Measurements from ENCODE around the gene PIAS4. TPM values are rescaled to one million over a fixed set of nuclear protein-coding genes. Genes with fewer than 3 reads are reported as not detected.

PIAS4 gene
- polyA plus RNA-seq, 1 experiment, result 9.0 TPM

DNA sequence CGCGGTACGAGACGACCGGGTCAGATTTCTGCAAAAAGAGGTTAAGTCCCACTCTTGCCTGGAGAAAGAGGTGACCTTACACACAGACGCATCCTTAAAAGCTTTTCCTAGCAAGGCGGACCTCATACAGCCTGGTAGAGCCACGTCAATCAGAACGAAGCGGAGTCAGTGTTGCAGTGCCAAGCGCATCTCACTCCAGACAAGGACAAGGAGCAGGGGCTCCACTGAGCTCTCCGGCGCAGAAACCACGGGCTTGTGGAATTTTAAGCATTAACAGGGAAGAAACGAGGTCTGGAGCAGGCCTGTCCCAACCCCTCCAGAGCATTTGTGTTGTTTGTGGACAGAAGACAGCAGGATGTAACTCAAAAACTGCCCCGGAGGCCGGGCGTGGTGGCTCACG, 29.4 kb upstream of the PIAS4 start:
- CTCF ChIA-PET, result interaction anchor here (1.1 kb wide), 1 partner anchor 10 kb away, joined by 3 read pairs; no protein-coding TSS in a partner anchor
- POLR2A ChIA-PET, result interaction anchor here (1.3 to 8.1 kb wide), 3 partner anchors 8 to 10 kb away, joined by 4 to 221 read pairs (median 4); partner anchors contain the start of gene DAPK3

DNA sequence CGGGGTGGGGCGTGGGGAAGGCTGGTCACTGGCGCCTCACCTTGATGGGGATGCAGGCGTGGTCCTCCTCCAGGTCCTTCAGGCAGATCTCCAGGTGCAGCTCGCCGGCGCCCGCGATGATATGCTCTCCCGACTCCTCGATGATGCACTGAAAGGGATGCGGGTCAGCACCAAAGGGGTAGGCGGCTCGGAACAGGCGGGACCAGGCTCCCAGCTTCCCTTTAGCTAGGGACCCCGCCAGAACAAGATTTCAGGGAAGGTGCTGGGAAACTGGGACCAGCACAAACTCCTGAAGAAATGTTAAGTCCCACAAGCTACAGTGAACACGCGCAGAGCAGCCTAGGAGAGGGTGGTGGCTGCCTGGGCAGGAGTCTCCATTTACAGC, 28.3 kb upstream of the PIAS4 start:
- ChIA-PET CTCF (no interaction called here), POLR2A (interaction anchor here (8.1 kb wide), 1 partner anchor 9 kb away, joined by 221 read pairs; the partner anchor contains the start of gene DAPK3)
- Histone ChIP-seq H3K27me3 (ENCODE audit: control insufficient read depth, insufficient read depth, low read length) (no peaks in the 10 kb centered on the region), H3K27ac (ENCODE audit: low read depth, low read length) (no peak overlapping the region), H3K9me3 (ENCODE audit: control insufficient read depth, insufficient read depth, low read length) (no peaks in the 10 kb centered on the region; the same call in 1 of the 2 replicates), H3K4me3 (ENCODE audit: low read depth, low read length) (no peak overlapping the region)
- DNase-seq (ENCODE audit: low read depth, low spot score), result no peak
- TF ChIP-seq, protein P1, sequence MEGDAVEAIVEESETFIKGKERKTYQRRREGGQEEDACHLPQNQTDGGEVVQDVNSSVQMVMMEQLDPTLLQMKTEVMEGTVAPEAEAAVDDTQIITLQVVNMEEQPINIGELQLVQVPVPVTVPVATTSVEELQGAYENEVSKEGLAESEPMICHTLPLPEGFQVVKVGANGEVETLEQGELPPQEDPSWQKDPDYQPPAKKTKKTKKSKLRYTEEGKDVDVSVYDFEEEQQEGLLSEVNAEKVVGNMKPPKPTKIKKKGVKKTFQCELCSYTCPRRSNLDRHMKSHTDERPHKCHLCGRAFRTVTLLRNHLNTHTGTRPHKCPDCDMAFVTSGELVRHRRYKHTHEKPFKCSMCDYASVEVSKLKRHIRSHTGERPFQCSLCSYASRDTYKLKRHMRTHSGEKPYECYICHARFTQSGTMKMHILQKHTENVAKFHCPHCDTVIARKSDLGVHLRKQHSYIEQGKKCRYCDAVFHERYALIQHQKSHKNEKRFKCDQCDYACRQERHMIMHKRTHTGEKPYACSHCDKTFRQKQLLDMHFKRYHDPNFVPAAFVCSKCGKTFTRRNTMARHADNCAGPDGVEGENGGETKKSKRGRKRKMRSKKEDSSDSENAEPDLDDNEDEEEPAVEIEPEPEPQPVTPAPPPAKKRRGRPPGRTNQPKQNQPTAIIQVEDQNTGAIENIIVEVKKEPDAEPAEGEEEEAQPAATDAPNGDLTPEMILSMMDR (IDR thresholded peaks at IDR 0.05; ENCODE audit: low read depth, low read length), result no peak

More for the DNA sequence above, 29.4 kb upstream of the PIAS4 start:
- H3K27ac ChIP-seq (ENCODE audit: low read depth, low read length), result peak overlapping the region; percentile 21
- H3K9me3 ChIP-seq (ENCODE audit: control insufficient read depth, insufficient read depth, low read length), result no peaks in the 10 kb centered on the region; the same call in 1 of the 2 replicates
- TF ChIP-seq, protein P1 (IDR thresholded peaks at IDR 0.05; ENCODE audit: low read depth, low read length), result no peak
- H3K27me3 ChIP-seq (ENCODE audit: control insufficient read depth, insufficient read depth, low read length), result no peaks in the 10 kb centered on the region
- no peak for DNase-seq (ENCODE audit: low read depth, low spot score)
- no peak overlapping the region for H3K4me3 ChIP-seq (ENCODE audit: low read depth, low read length)

DNA sequence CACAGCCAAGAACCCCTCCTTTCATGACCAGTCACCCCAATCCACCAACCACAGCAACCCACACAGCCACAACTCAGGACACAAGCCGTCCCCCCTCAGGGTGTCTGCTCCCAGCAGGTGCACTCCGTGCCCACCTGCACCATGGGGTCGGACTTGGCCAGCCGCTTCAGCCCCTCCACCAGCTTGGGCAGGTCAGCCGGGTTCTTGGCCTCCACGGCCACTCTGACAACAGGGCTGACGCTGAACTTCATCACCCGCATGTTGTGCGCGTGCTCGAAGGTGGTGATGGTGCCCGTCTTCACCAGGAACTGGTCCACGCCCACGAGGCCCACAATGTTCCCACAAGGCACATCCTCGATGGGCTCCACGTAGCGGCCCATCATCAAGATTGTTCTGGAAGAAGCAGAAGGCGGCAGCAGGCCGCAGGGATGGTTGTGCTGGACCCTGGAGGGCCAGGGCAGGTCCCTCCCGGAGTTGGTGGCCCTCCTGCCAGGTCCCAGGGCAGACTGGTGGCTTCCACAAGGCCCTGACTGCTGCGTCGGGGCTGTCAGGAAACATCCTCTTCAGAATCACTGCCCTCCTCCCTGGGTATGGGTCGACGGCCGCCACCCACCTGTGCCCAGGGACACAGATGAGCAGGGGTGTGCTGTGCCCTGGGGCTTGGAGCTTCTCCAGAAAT, 27.7 kb upstream of the PIAS4 start:
- no peak overlapping the region for H3K4me3 ChIP-seq (ENCODE audit: low read depth, low read length)
- TF ChIP-seq, protein P1 (IDR thresholded peaks at IDR 0.05; ENCODE audit: low read depth, low read length), result no peak
- H3K27me3 ChIP-seq (ENCODE audit: control insufficient read depth, insufficient read depth, low read length), result no peaks in the 10 kb centered on the region
- CTCF ChIA-PET, result no interaction called here
- peak overlapping the region; percentile 11 for H3K27ac ChIP-seq (ENCODE audit: low read depth, low read length)
- POLR2A ChIA-PET, result interaction anchor here (8.1 kb wide), 1 partner anchor 9 kb away, joined by 221 read pairs; the partner anchor contains the start of gene DAPK3
- no peak for DNase-seq (ENCODE audit: low read depth, low spot score)
- H3K9me3 ChIP-seq (ENCODE audit: control insufficient read depth, insufficient read depth, low read length), result no peaks in the 10 kb centered on the region; the same call in 1 of the 2 replicates

DNA sequence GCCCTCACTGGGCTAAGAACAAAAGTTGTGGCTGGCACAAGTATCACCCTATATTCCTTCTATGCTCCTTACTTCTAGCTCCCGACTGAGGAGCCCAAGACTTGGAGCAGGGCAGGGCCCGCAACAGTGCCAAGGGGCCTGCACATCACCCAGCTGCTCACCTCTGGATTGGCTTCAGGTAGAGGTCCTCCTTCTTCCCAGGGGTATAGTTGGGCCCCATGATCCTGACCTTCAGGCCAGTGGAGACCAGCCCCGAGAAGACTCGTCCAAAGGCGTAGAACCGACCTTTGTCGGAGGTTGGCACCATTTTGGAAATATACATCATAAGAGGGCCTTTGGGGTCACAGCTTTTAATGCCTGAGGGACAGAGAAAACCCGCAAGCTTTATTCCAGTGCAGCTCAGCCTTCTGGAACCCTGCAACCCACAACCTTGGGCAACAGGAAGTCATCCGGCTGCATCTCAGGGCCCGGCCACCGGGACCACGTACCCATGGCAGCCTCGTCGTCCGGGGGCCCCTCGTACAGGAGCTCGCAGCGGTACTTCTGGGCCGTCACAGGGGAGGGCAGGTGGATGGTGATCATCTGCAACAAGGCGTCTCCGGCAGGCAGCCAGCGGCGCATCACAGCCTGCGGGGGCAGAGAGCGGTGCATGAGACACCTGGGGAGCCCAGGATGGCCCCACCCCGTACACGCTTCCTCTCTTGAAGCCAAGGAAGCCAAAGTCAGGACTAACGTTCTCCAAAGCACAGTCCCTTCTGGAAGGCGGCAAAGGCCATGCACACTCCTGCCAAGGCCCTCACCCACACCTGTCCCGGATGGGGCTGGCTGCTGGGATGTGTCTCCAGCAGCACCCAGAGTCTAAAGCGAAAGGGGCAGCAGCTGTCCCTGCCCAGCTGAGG, 26.9 kb upstream of the PIAS4 start:
- DNase-seq (ENCODE audit: low read depth, low spot score), result no peak
- TF ChIP-seq, protein P1 (IDR thresholded peaks at IDR 0.05; ENCODE audit: low read depth, low read length), result no peak
- H3K27ac ChIP-seq (ENCODE audit: low read depth, low read length), result peak overlapping the region; percentile 11
- ChIA-PET CTCF (no interaction called here), POLR2A (interaction anchor here (8.1 kb wide), 1 partner anchor 10 kb away, joined by 221 read pairs; the partner anchor contains the start of gene DAPK3)
- no peaks in the 10 kb centered on the region; the same call in 1 of the 2 replicates for H3K9me3 ChIP-seq (ENCODE audit: control insufficient read depth, insufficient read depth, low read length)
- H3K4me3 ChIP-seq (ENCODE audit: low read depth, low read length), result no peak overlapping the region
- H3K27me3 ChIP-seq (ENCODE audit: control insufficient read depth, insufficient read depth, low read length), result no peaks in the 10 kb centered on the region

All from AG04450 (cell line).